IPS-20b (cell line): ENCODE data around the gene CAST.

Experiments used
- H3K27ac ChIP-seq: one replicate; pipeline ENCODE4 v1.5.1; 2013; ENCODE audit warnings: low read length
- H3K27me3 ChIP-seq: 2 replicates; pipeline ENCODE4 v1.6.1; 2013; ENCODE audit warnings: mild to moderate bottlenecking, low read length, inconsistent platforms; ENCODE audit not compliant: insufficient read depth
- H3K36me3 ChIP-seq: 2 replicates; pipeline ENCODE4 v1.6.1; 2013; ENCODE audit warnings: low read depth, mild to moderate bottlenecking, inconsistent platforms, low read length, moderate library complexity; ENCODE audit not compliant: insufficient read depth
- H3K4me1 ChIP-seq: 2 replicates; pipeline ENCODE4 v1.6.1; 2013; ENCODE audit warnings: mild to moderate bottlenecking, control low read depth, inconsistent platforms, low read length, moderate library complexity; ENCODE audit not compliant: insufficient read depth
- H3K4me3 ChIP-seq: 2 replicates; pipeline ENCODE4 v1.5.1; 2013; ENCODE audit warnings: mild to moderate bottlenecking, low read length, inconsistent platforms
- H3K9ac ChIP-seq: 2 replicates; pipeline ENCODE4 v1.6.1; 2013; ENCODE audit warnings: low read depth, mild to moderate bottlenecking, inconsistent platforms, low read length, moderate library complexity
- H3K9me3 ChIP-seq: 2 replicates; pipeline ENCODE4 v1.6.1; 2013; ENCODE audit warnings: mild to moderate bottlenecking, low read depth, low read length, inconsistent platforms; ENCODE audit not compliant: insufficient read depth

The CAST gene

GRCh38 chr5:96753017-96753397, 90.8 kb downstream of the CAST start:
- no peak overlapping the region for H3K9ac ChIP-seq
- peaks cover 12% of the 10 kb centered on the region for H3K36me3 ChIP-seq
- H3K9me3 ChIP-seq, result no peaks in the 10 kb centered on the region
- H3K27me3 ChIP-seq, result no peaks in the 10 kb centered on the region
- H3K4me3 ChIP-seq, result no peak overlapping the region
- no peaks in the 10 kb centered on the region for H3K4me1 ChIP-seq
- H3K27ac ChIP-seq, result no peak overlapping the region

GRCh38 chr5:96753848-96754247, 91.7 kb downstream of the CAST start:
- H3K9me3 ChIP-seq, result no peaks in the 10 kb centered on the region
- H3K27me3 ChIP-seq, result no peaks in the 10 kb centered on the region
- H3K36me3 ChIP-seq, result peaks cover 12% of the 10 kb centered on the region
- no peak overlapping the region for H3K4me3 ChIP-seq
- H3K9ac ChIP-seq, result no peak overlapping the region
- H3K27ac ChIP-seq, result no peak overlapping the region
- H3K4me1 ChIP-seq, result no peaks in the 10 kb centered on the region

GRCh38 chr5:96755851-96756250, 93.7 kb downstream of the CAST start:
- Histone ChIP-seq H3K27me3 (no peaks in the 10 kb centered on the region), H3K4me3 (no peak overlapping the region), H3K9ac (no peak overlapping the region), H3K27ac (no peak overlapping the region), H3K9me3 (no peaks in the 10 kb centered on the region), H3K4me1 (no peaks in the 10 kb centered on the region), H3K36me3 (peaks cover 8% of the 10 kb centered on the region)

- Histone ChIP-seq H3K9me3 (no peaks in the 10 kb centered on the region), H3K36me3 (peaks cover 5% of the 10 kb centered on the region; the same call in 1 of the 2 replicates), H3K27ac (no peak overlapping the region), H3K4me3 (no peak overlapping the region), H3K9ac (no peak overlapping the region), H3K27me3 (no peaks in the 10 kb centered on the region), H3K4me1 (no peaks in the 10 kb centered on the region)
Measured at GRCh38 chr5:96756985-96757384, 94.8 kb downstream of the CAST start.

- no peaks in the 10 kb centered on the region for H3K27me3 ChIP-seq
- no peak overlapping the region for H3K27ac ChIP-seq
- H3K36me3 ChIP-seq, result peaks cover 12% of the 10 kb centered on the region; the same call in 1 of the 2 replicates
- no peaks in the 10 kb centered on the region for H3K9me3 ChIP-seq
- no peaks in the 10 kb centered on the region for H3K4me1 ChIP-seq
- H3K9ac ChIP-seq, result no peak overlapping the region
- H3K4me3 ChIP-seq, result no peak overlapping the region
Measured at GRCh38 chr5:96758621-96759020, 96.4 kb downstream of the CAST start.

- Histone ChIP-seq H3K4me3 (no peak overlapping the region), H3K36me3 (peaks cover 7% of the 10 kb centered on the region; the same call in 1 of the 2 replicates), H3K4me1 (no peaks in the 10 kb centered on the region), H3K9ac (no peak overlapping the region), H3K27me3 (no peaks in the 10 kb centered on the region), H3K9me3 (no peaks in the 10 kb centered on the region), H3K27ac (no peak overlapping the region)
Measured at GRCh38 chr5:96761618-96762017, 99.4 kb downstream of the CAST start.

GRCh38 chr5:96763026-96763425, 100.8 kb downstream of the CAST start:
- H3K27me3 ChIP-seq, result no peaks in the 10 kb centered on the region
- H3K36me3 ChIP-seq, result peaks cover 7% of the 10 kb centered on the region; the same call in 1 of the 2 replicates
- no peak overlapping the region for H3K4me3 ChIP-seq
- H3K9me3 ChIP-seq, result no peaks in the 10 kb centered on the region
- H3K27ac ChIP-seq, result no peak overlapping the region
- no peak overlapping the region for H3K9ac ChIP-seq
- no peaks in the 10 kb centered on the region for H3K4me1 ChIP-seq

GRCh38 chr5:96765043-96765442, 102.9 kb downstream of the CAST start:
- Histone ChIP-seq H3K36me3 (peaks cover 7% of the 10 kb centered on the region; the same call in 1 of the 2 replicates), H3K27me3 (no peaks in the 10 kb centered on the region), H3K9ac (no peak overlapping the region), H3K4me1 (peaks cover 5% of the 10 kb centered on the region; the same call in 1 of the 2 replicates), H3K4me3 (no peak overlapping the region), H3K27ac (no peak overlapping the region), H3K9me3 (no peaks in the 10 kb centered on the region)

- Histone ChIP-seq H3K9ac (no peak overlapping the region), H3K27ac (no peak overlapping the region), H3K36me3 (peaks cover 20% of the 10 kb centered on the region), H3K27me3 (no peaks in the 10 kb centered on the region), H3K9me3 (no peaks in the 10 kb centered on the region), H3K4me3 (no peak overlapping the region), H3K4me1 (peaks cover 5% of the 10 kb centered on the region; the same call in 1 of the 2 replicates)
Measured at GRCh38 chr5:96768708-96769251, 106.6 kb downstream of the CAST start.

GRCh38 chr5:96771395-96771794, 109.2 kb downstream of the CAST start:
- Histone ChIP-seq H3K9ac (no peak overlapping the region), H3K36me3 (peaks cover 35% of the 10 kb centered on the region), H3K4me1 (peaks cover 5% of the 10 kb centered on the region; the same call in 1 of the 2 replicates), H3K9me3 (no peaks in the 10 kb centered on the region), H3K27ac (no peak overlapping the region), H3K4me3 (no peak overlapping the region), H3K27me3 (no peaks in the 10 kb centered on the region)

GRCh38 chr5:96772111-96772510, 109.9 kb downstream of the CAST start:
- Histone ChIP-seq H3K4me1 (peaks cover 5% of the 10 kb centered on the region; the same call in 1 of the 2 replicates), H3K27me3 (no peaks in the 10 kb centered on the region), H3K36me3 (peaks cover 38% of the 10 kb centered on the region), H3K4me3 (no peak overlapping the region), H3K9ac (no peak overlapping the region), H3K27ac (no peak overlapping the region), H3K9me3 (no peaks in the 10 kb centered on the region)

- no peak overlapping the region for H3K4me3 ChIP-seq
- H3K27ac ChIP-seq, result no peak overlapping the region
- H3K27me3 ChIP-seq, result no peaks in the 10 kb centered on the region
- peaks cover 41% of the 10 kb centered on the region for H3K36me3 ChIP-seq
- H3K4me1 ChIP-seq, result peaks cover 5% of the 10 kb centered on the region; the same call in 1 of the 2 replicates
- H3K9me3 ChIP-seq, result no peaks in the 10 kb centered on the region
- no peak overlapping the region for H3K9ac ChIP-seq
Measured at GRCh38 chr5:96772542-96772941, 110.4 kb downstream of the CAST start.
